A549 treated with CpdA at 1 μM for 4 hours (cell line): ENCODE data around the gene TXNDC12. TPM values are rescaled to one million over a fixed set of nuclear protein-coding genes. Genes with fewer than 3 reads are reported as not detected.

Experiments
- total RNA-seq: library from RNA; stranded (reverse); fragments of 200-300 nt; extraction: Qiagen RNA extraction; gene quantifications from 5 replicates; pipeline ENCODE4 v1.2.3, GENCODE V29; 2022; ENCODE audit warnings: low read depth

Gene TXNDC12
- total RNA-seq, result 34.0 to 44.2 TPM (median 38.2 TPM) in 5 replicates

GRCh38 chr1:52055066-52055865 lies at the start of gene TXNDC12:
TSS of gene TXNDC12 (minus strand) at chr1:52055191. CDS start at chr1:52055096, 95 bp downstream.

GRCh38 chr1:52056163-52056936 lies 1.4 kb upstream of the TXNDC12 start, which contains the start of gene BTF3L4:
TSS of gene BTF3L4 (plus strand) at chr1:52056295. CDS start at chr1:52059848, 3,553 bp downstream.

GRCh38 chr1:52033190-52034049 lies 21.6 kb downstream of the TXNDC12 start, which contains the start of gene KTI12:
TSS of gene KTI12 (minus strand) at chr1:52033810. CDS start at chr1:52033761, 49 bp downstream.

GRCh38 chr1:51990478-51990965 lies 64.5 kb downstream of the TXNDC12 start, which contains the start of gene RAB3B:
TSS of gene RAB3B (minus strand) at chr1:51990700. CDS start at chr1:51977117, 13,583 bp downstream.

Other genes starting within 250 kb of the TXNDC12 start
- gene NRDC, start 176.5 kb downstream of the TXNDC12 start, total RNA-seq, result 80.4 to 83.7 TPM (median 81.7 TPM) in 5 replicates
- 6.0 to 12.8 TPM (median 7.0 TPM) in 5 replicates for gene RAB3B, start 64.5 kb downstream of the TXNDC12 start, total RNA-seq
- gene KTI12, start 21.4 kb downstream of the TXNDC12 start, total RNA-seq, result 15.0 to 18.8 TPM (median 17.8 TPM) in 5 replicates
- 29.4 to 45.1 TPM (median 31.8 TPM) in 5 replicates for gene BTF3L4, start 1.1 kb upstream of the TXNDC12 start, total RNA-seq
- gene ZFYVE9, start 86.9 kb upstream of the TXNDC12 start, total RNA-seq, result 6.9 to 10.4 TPM (median 7.8 TPM) in 5 replicates